ENCODE results near the gene GPR17.

Gene GPR17

DNA sequence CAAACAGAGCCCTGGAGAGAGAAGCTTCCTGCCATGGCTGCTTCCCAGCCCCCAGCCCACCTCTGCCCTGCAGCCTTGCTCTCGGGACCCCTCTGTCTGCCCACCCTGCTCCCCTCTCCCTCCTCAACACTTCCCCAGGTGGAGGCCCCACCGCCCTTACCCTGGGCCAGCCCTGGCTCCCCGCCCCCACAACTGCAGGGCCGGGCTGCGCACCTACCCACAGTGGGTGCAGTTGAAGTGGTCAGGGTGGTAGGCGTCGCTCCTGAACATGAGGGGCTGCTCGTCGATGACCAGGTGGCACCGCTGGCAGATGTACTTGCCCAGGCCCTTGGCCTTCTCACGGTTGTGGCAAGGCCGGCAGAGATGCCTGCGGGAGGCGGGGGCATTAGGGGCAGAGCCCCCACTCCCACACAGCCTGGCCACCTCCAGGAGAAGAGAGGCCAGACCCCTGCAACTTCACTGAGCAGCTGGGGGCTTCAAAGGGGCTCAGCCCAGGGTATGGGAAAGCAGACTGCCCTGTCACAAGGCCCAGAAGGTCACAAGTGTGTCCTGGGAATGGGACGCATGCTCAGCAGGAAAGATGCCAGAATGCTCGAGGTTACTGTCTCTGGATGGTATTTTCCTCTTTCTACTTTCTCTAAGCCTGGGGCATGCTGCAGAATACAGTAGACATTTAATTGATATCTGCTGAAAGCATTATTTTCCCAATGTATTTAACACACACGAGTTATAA is 3.1 kb upstream of the GPR17 start:
- Histone ChIP-seq H3K9me3 (ENCODE audit: control insufficient read depth, low read length) (no peaks in the 10 kb centered on the region), H3K27me3 (ENCODE audit: control insufficient read depth, insufficient read depth, low read length) (no peaks in the 10 kb centered on the region), H3K4me1 (ENCODE audit: control insufficient read depth, insufficient read depth, low read length) (peaks cover 7% of the 10 kb centered on the region), H3K4me3 (ENCODE audit: low read length) (no peak overlapping the region), H3K9ac (ENCODE audit: low read length) (no peak overlapping the region), H3K36me3 (ENCODE audit: control insufficient read depth, insufficient read depth, low read length) (no peaks in the 10 kb centered on the region)

DNA sequence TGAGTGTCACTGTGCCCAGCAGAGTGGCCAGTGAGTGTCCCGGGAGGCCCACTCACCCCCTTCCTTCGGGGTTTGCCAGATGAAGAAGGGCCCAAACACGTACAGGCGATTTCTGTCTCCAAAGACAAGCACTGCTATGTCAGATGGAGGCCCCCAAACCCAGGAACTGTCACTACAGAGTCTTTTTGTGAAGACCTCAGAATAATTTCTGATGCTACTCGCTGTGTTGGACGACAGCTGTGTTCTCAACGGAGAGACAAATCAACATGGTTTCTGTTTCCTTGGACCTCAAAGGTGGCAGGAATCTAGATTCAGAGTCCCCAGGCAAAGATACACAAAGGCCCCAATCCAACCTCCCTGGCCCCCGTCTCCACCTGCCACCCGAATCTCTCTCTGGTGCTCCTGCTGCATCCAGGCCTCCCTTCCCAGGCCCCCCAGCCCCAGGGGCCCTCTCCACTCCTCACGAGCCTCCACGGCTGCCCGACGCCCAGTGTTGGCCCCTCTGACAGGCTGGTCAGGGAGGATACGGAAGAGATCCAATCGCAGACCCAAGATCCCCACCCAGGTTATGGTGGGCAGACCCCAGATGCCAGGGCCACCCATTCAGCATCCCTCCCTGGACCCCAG is 2.4 kb upstream of the GPR17 start:
- Histone ChIP-seq H3K36me3 (ENCODE audit: control insufficient read depth, insufficient read depth, low read length) (no peaks in the 10 kb centered on the region), H3K4me1 (ENCODE audit: control insufficient read depth, insufficient read depth, low read length) (peaks cover under 1% of the 10 kb centered on the region), H3K9ac (ENCODE audit: low read length) (no peak overlapping the region), H3K27me3 (ENCODE audit: control insufficient read depth, insufficient read depth, low read length) (no peaks in the 10 kb centered on the region), H3K4me3 (ENCODE audit: low read length) (no peak overlapping the region), H3K9me3 (ENCODE audit: control insufficient read depth, low read length) (no peaks in the 10 kb centered on the region)

DNA sequence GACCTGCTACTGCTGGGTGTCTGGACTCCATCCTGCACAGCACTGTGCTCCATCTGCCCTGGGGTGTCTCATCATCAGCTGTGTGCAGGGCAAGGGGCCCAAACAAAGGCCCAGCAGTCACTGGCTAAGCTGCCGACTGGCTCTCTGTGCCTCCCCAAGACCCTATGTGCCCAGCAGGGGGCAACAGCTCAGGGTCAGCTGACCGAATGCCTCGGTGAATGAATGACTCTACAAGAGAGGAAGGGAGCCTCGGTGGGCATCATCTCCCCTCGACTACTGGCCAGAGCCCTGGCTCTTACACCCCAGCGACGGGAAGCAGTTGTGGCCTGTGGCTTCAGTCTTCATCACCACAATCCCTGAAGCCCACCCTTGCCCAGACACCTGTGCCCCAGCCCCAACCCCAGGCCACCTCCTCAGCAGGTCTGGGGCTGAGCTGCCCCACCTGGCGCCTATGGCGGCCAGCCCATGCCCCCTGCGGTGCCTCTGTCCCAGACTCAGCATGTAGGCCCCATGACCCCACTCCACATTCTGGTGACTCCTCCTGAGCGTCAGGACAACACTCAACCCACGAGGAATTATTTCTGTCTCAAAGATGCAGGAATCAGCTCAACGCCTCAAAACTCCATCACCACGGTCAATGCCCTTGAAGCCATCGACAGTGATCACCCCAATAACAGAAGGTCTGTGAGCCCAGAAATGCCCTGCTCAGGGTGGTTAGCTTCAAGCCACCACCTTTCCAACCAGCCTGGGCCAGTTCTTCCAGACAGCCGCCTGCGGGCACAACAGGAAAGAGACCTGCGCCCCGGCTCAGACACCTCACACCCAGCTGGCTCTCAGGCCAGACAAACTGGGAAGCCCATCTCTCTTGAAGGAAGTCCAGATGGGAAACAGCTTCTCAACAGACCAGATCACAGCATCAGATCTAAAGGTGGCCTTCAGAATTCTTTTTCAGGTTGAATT is 1.6 kb upstream of the GPR17 start:
- Histone ChIP-seq H3K4me1 (ENCODE audit: control insufficient read depth, insufficient read depth, low read length) (no peaks in the 10 kb centered on the region), H3K36me3 (ENCODE audit: control insufficient read depth, insufficient read depth, low read length) (no peaks in the 10 kb centered on the region)

GRCh38 chr2:127645026-127645394 is 943 bp upstream of the GPR17 start:
- H3K9me3 ChIP-seq (ENCODE audit: control insufficient read depth, low read length) = no peaks in the 10 kb centered on the region
- H3K27me3 ChIP-seq (ENCODE audit: control insufficient read depth, insufficient read depth, low read length) = no peaks in the 10 kb centered on the region
- no peak overlapping the region for H3K4me3 ChIP-seq (ENCODE audit: low read length)
- H3K36me3 ChIP-seq (ENCODE audit: control insufficient read depth, insufficient read depth, low read length) = no peaks in the 10 kb centered on the region
- no peaks in the 10 kb centered on the region for H3K4me1 ChIP-seq (ENCODE audit: control insufficient read depth, insufficient read depth, low read length)
- no peak overlapping the region for H3K9ac ChIP-seq (ENCODE audit: low read length)

More for the DNA sequence above, 1.6 kb upstream of the GPR17 start:
- no peaks in the 10 kb centered on the region for H3K9me3 ChIP-seq (ENCODE audit: control insufficient read depth, low read length)
- no peaks in the 10 kb centered on the region for H3K27me3 ChIP-seq (ENCODE audit: control insufficient read depth, insufficient read depth, low read length)
- no peak overlapping the region for H3K4me3 ChIP-seq (ENCODE audit: low read length)
- no peak overlapping the region for H3K9ac ChIP-seq (ENCODE audit: low read length)

DNA sequence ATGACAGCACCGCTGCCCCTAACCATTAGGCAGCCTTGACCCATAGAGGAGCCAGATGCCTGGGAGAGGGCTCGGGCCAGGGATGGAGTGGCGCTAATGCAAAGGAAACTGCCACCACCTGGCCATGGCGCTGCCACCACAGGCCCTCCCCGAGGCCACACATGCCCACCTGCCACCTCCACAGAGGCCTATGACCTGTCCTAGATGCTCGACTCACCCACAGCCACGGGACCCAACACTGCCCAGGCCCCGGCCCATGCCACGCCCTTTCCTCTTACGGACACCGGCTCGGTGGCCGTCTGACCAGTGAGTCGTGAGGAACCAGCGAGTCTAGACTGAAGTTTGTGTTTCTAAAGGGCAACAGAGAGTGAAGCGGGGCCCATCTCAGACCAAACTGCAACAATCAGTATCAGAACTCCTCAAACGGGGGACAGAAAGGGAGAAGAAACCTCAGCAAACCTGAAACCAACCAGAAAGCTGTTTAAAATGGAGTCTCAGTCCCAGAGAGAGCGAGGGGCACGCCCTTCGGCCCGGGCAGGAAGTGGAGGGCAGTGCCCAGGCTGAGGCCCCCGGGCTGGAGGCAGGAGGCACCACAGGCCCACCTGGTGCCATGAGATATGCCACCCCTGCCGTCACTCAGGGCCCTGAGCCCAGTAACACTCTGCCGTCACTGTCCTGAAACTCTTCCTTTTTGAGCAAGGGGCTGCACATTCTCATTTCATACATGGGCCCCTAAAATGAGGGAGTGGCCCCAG is 711 bp downstream of the GPR17 start:
- no peaks in the 10 kb centered on the region for H3K4me1 ChIP-seq (ENCODE audit: control insufficient read depth, insufficient read depth, low read length)
- no peak overlapping the region for H3K4me3 ChIP-seq (ENCODE audit: low read length)
- H3K9ac ChIP-seq (ENCODE audit: low read length) = no peak overlapping the region

GRCh38 chr2:127647242-127648190 is 1.6 kb downstream of the GPR17 start:
- no peaks in the 10 kb centered on the region for H3K36me3 ChIP-seq (ENCODE audit: control insufficient read depth, insufficient read depth, low read length)
- H3K4me3 ChIP-seq (ENCODE audit: low read length) = no peak overlapping the region
- no peaks in the 10 kb centered on the region for H3K4me1 ChIP-seq (ENCODE audit: control insufficient read depth, insufficient read depth, low read length)
- no peak overlapping the region for H3K9ac ChIP-seq (ENCODE audit: low read length)
- no peaks in the 10 kb centered on the region for H3K27me3 ChIP-seq (ENCODE audit: control insufficient read depth, insufficient read depth, low read length)
- H3K9me3 ChIP-seq (ENCODE audit: control insufficient read depth, low read length) = no peaks in the 10 kb centered on the region

More for the DNA sequence above, 711 bp downstream of the GPR17 start:
- no peaks in the 10 kb centered on the region for H3K36me3 ChIP-seq (ENCODE audit: control insufficient read depth, insufficient read depth, low read length)
- no peaks in the 10 kb centered on the region for H3K27me3 ChIP-seq (ENCODE audit: control insufficient read depth, insufficient read depth, low read length)
- H3K9me3 ChIP-seq (ENCODE audit: control insufficient read depth, low read length) = no peaks in the 10 kb centered on the region

DNA sequence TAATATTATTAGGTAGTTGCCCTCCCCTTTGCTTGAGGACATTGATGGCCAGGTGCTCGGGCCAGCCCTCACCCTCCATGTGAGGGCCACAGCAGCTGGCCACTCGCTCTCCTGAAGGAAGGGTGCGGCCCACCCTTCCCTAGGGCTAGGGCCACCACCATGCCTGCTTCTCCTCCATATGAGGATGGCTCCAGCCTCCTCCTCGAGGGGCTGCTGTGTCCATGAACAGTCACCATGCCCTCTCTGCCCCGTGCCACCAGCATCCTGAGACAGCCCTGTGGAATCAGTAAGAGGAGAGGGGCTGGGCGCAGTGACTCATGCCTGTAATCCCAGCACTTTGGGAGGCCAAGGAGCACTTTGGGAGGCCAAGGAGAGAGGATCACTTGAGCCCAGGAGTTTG is 2.4 kb downstream of the GPR17 start:
- H3K36me3 ChIP-seq (ENCODE audit: control insufficient read depth, insufficient read depth, low read length) = no peaks in the 10 kb centered on the region
- H3K9ac ChIP-seq (ENCODE audit: low read length) = no peak overlapping the region
- H3K4me1 ChIP-seq (ENCODE audit: control insufficient read depth, insufficient read depth, low read length) = no peaks in the 10 kb centered on the region
- no peak overlapping the region for H3K4me3 ChIP-seq (ENCODE audit: low read length)
- H3K9me3 ChIP-seq (ENCODE audit: control insufficient read depth, low read length) = no peaks in the 10 kb centered on the region
- no peaks in the 10 kb centered on the region for H3K27me3 ChIP-seq (ENCODE audit: control insufficient read depth, insufficient read depth, low read length)

- no peak overlapping the region for H3K4me3 ChIP-seq (ENCODE audit: low read length)
- H3K27me3 ChIP-seq (ENCODE audit: control insufficient read depth, insufficient read depth, low read length) = no peaks in the 10 kb centered on the region
- H3K9me3 ChIP-seq (ENCODE audit: control insufficient read depth, low read length) = no peaks in the 10 kb centered on the region
- H3K9ac ChIP-seq (ENCODE audit: low read length) = no peak overlapping the region
- H3K4me1 ChIP-seq (ENCODE audit: control insufficient read depth, insufficient read depth, low read length) = no peaks in the 10 kb centered on the region
- H3K36me3 ChIP-seq (ENCODE audit: control insufficient read depth, insufficient read depth, low read length) = no peaks in the 10 kb centered on the region
These were observed 3.2 kb downstream of the GPR17 start for GRCh38 chr2:127649100-127649611.

DNA sequence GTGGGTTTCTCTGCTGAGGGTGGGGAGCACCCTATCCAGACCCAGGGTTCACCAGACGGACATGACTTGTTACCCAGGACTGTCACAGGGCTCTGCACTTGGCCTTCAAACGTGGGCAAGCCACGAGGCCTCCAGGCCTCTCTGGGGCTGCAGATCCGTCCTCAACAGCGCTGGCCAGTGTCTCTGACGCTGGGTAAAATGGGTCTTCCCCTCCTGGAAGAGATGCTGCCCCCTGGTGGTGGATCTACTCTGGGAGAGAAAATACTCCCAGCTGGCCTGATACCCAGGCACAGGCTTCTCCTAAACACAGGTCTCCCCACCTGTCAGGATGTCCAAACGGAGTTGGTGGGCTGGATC is 3.7 kb downstream of the GPR17 start:
- Histone ChIP-seq H3K27me3 (ENCODE audit: control insufficient read depth, insufficient read depth, low read length) (no peaks in the 10 kb centered on the region), H3K4me1 (ENCODE audit: control insufficient read depth, insufficient read depth, low read length) (no peaks in the 10 kb centered on the region), H3K4me3 (ENCODE audit: low read length) (no peak overlapping the region), H3K9ac (ENCODE audit: low read length) (no peak overlapping the region), H3K36me3 (ENCODE audit: control insufficient read depth, insufficient read depth, low read length) (no peaks in the 10 kb centered on the region), H3K9me3 (ENCODE audit: control insufficient read depth, low read length) (no peaks in the 10 kb centered on the region)

- Histone ChIP-seq H3K9me3 (ENCODE audit: control insufficient read depth, low read length) (no peaks in the 10 kb centered on the region), H3K4me3 (ENCODE audit: low read length) (no peak overlapping the region), H3K4me1 (ENCODE audit: control insufficient read depth, insufficient read depth, low read length) (no peaks in the 10 kb centered on the region), H3K9ac (ENCODE audit: low read length) (no peak overlapping the region), H3K27me3 (ENCODE audit: control insufficient read depth, insufficient read depth, low read length) (no peaks in the 10 kb centered on the region), H3K36me3 (ENCODE audit: control insufficient read depth, insufficient read depth, low read length) (no peaks in the 10 kb centered on the region)
These were observed 4.3 kb downstream of the GPR17 start for GRCh38 chr2:127650041-127650784.

Data from mucosa of stomach (tissue), 1 donor.